GM12878 (cell line): ENCODE results near the gene SIL1. TPM values are rescaled to one million over a fixed set of nuclear protein-coding genes. Genes with fewer than 3 reads are reported as not detected.

Experiments used
- BRCA1 ChIP-seq: IDR thresholded peaks from 2 replicates; pipeline ENCODE4 v1.6.1; 2011; ENCODE audit warnings: low read depth, low read length, improper control_type of control experiment
- CUX1 ChIP-seq: IDR thresholded peaks from 2 replicates; pipeline ENCODE4 v1.6.1; 2012; ENCODE audit warnings: improper control_type of control experiment, low read depth, low read length; ENCODE audit not compliant: insufficient replicate concordance
- ELK1 ChIP-seq: IDR thresholded peaks from 2 replicates; pipeline ENCODE4 v1.6.1; 2012; ENCODE audit warnings: low read depth, low read length, improper control_type of control experiment
- FOS ChIP-seq: IDR thresholded peaks from 3 replicates; pipeline ENCODE4 v1.6.1; 2011; ENCODE audit warnings: borderline replicate concordance; ENCODE audit not compliant: insufficient read length; ENCODE audit errors: extremely low read depth
- REST ChIP-seq: IDR thresholded peaks from 2 replicates; pipeline ENCODE4 v1.6.1; 2012; ENCODE audit warnings: mild to moderate bottlenecking, low read depth, low read length
- ZSCAN29 ChIP-seq: fragments of 450-650 bp; IDR thresholded peaks from 2 replicates; pipeline ENCODE4 v1.6.1; 2017; ENCODE audit warnings: mild to moderate bottlenecking, moderate library complexity
- polyA plus RNA-seq, 11 experiments: library from polyadenylated mRNA; depleted of rRNA in 4 of 11; unstranded in 6 of 11; stranded (reverse) in 5 of 11; fragments of >200 nt; fragmentation: Nextera tagmentation in 4 of 11; fragmentation: Illumina TruSeq in 1 of 11; extraction: Ambion mirVana in 4 of 11; extraction: Trizol in 1 of 11; gene quantifications; 1 replicate in 1 of 11; 2 replicates in 10 of 11; pipeline versions ENCODE4 v1.2.1 to v1.2.3, GENCODE V29; 2011 to 2016; ENCODE audit warnings: inconsistent platforms in 2 of 11, missing spikeins in 2 of 11, low read depth in 1 of 11
- total RNA-seq, 4 experiments: library from RNA; depleted of rRNA in 3 of 4; stranded (reverse); fragments of >200 nt in 3 of 4; fragmentation: Illumina TruSeq in 1 of 4; extraction: Trizol in 1 of 4; gene quantifications; 2 replicates each; pipeline versions ENCODE4 v1.2.1 to v1.2.3, GENCODE V29; 2013 to 2021
- TF ChIP-seq, protein P1 (sequence below): IDR thresholded peaks from 2 replicates; pipeline ENCODE4 v1.6.1; 2011; ENCODE audit warnings: low read depth, mild to moderate bottlenecking, low read length, moderate library complexity, borderline replicate concordance; ENCODE audit errors: extremely low read depth

SIL1 gene
- total and polyA plus RNA-seq, 10 of the 15 experiments (the other 5 are each of a cell fraction or from before 2014, with no cell fraction given) = 4.1 to 49.8 (median 29.4) TPM

DNA sequence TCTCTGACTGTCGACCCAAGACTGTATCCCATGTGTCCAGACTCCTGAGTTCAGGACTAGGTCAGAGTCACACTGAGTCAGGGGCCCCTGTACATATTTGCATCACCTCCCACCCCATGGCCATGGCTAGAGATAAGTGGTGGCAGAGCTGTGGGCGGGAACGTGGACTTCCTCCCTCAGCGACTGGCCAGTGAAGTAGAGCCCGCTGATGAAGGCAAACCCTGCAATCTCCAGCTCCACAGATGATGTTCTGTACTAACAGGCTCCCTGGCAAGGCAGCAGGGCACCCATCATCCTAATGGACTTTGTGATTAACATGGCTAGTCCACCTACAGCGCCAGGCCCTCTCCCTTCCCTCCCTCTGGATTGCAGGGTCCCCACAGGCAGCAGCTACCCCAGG, 212.5 kb downstream of the SIL1 start (continued):
- TF ChIP-seq CUX1 = no peak
- TF ChIP-seq REST = no peak
- TF ChIP-seq ELK1 = no peak
- no peak for TF ChIP-seq ZSCAN29
- TF ChIP-seq, protein P1, sequence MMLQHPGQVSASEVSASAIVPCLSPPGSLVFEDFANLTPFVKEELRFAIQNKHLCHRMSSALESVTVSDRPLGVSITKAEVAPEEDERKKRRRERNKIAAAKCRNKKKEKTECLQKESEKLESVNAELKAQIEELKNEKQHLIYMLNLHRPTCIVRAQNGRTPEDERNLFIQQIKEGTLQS = no peak
- TF ChIP-seq BRCA1 = no peak
- TF ChIP-seq FOS = no peak
- TF ChIP-seq, all 136 proteins: peak for 0
